Measurements from ENCODE around the gene HMX1. TPM values are rescaled to one million over a fixed set of nuclear protein-coding genes. Genes with fewer than 3 reads are reported as not detected.

The HMX1 gene
- total RNA-seq, 1 donor = not detected

GRCh38 chr4:8912089-8912455 is 40.4 kb upstream of the HMX1 start:
- H3K4me1 ChIP-seq (ENCODE audit: insufficient read depth, low read length) = no peaks in the 10 kb centered on the region
- peak; percentile 6 for DNase-seq (ENCODE audit: insufficient read length, low spot score, missing footprints)
- no peak for TF ChIP-seq CTCF (IDR thresholded peaks at IDR 0.05; ENCODE audit: extremely low read depth, low read depth, low read length)
- H3K9me3 ChIP-seq (ENCODE audit: low read depth, low read length) = no peaks in the 10 kb centered on the region
- H2AFZ ChIP-seq (ENCODE audit: low read length) = no peak overlapping the region
- no peaks in the 10 kb centered on the region for H3K79me2 ChIP-seq (ENCODE audit: insufficient read depth, low read length)
- H3K4me3 ChIP-seq (ENCODE audit: insufficient read depth, low read length) = no peak overlapping the region
- no peaks in the 10 kb centered on the region for H4K20me1 ChIP-seq (ENCODE audit: insufficient read depth, low read length)
- no peaks in the 10 kb centered on the region for H3K36me3 ChIP-seq (ENCODE audit: insufficient read depth, low read length)
- H3K27me3 ChIP-seq (ENCODE audit: insufficient read depth, low read length) = no peaks in the 10 kb centered on the region
- H3K4me2 ChIP-seq (ENCODE audit: insufficient read depth, low read length) = no peak overlapping the region
- H3K27ac ChIP-seq (ENCODE audit: low read depth, low read length) = no peak overlapping the region

- Histone ChIP-seq H3K36me3 (ENCODE audit: insufficient read depth, low read length) (no peaks in the 10 kb centered on the region), H3K27me3 (ENCODE audit: insufficient read depth, low read length) (no peaks in the 10 kb centered on the region), H3K4me1 (ENCODE audit: insufficient read depth, low read length) (no peaks in the 10 kb centered on the region), H3K9me3 (ENCODE audit: low read depth, low read length) (no peaks in the 10 kb centered on the region), H3K27ac (ENCODE audit: low read depth, low read length) (no peak overlapping the region), H3K4me3 (ENCODE audit: insufficient read depth, low read length) (no peak overlapping the region), H3K4me2 (ENCODE audit: insufficient read depth, low read length) (no peak overlapping the region), H4K20me1 (ENCODE audit: insufficient read depth, low read length) (no peaks in the 10 kb centered on the region), H2AFZ (ENCODE audit: low read length) (no peak overlapping the region), H3K79me2 (ENCODE audit: insufficient read depth, low read length) (no peaks in the 10 kb centered on the region)
- peak; percentile 90 for DNase-seq (ENCODE audit: insufficient read length, low spot score, missing footprints)
- TF ChIP-seq CTCF (IDR thresholded peaks at IDR 0.05; ENCODE audit: extremely low read depth, low read depth, low read length) = no peak
These were observed 39.9 kb upstream of the HMX1 start for GRCh38 chr4:8911316-8912088.

- Histone ChIP-seq H3K36me3 (ENCODE audit: insufficient read depth, low read length) (no peaks in the 10 kb centered on the region), H3K4me1 (ENCODE audit: insufficient read depth, low read length) (no peaks in the 10 kb centered on the region), H2AFZ (ENCODE audit: low read length) (no peak overlapping the region), H3K79me2 (ENCODE audit: insufficient read depth, low read length) (no peaks in the 10 kb centered on the region), H3K27ac (ENCODE audit: low read depth, low read length) (no peak overlapping the region), H3K4me3 (ENCODE audit: insufficient read depth, low read length) (no peak overlapping the region), H3K4me2 (ENCODE audit: insufficient read depth, low read length) (no peak overlapping the region), H3K27me3 (ENCODE audit: insufficient read depth, low read length) (no peaks in the 10 kb centered on the region), H3K9me3 (ENCODE audit: low read depth, low read length) (no peaks in the 10 kb centered on the region), H4K20me1 (ENCODE audit: insufficient read depth, low read length) (no peaks in the 10 kb centered on the region)
- TF ChIP-seq CTCF (IDR thresholded peaks at IDR 0.05; ENCODE audit: extremely low read depth, low read depth, low read length) = no peak
- DNase-seq (ENCODE audit: insufficient read length, low spot score, missing footprints) = peak; percentile 81
These were observed 39.2 kb upstream of the HMX1 start for GRCh38 chr4:8910822-8911315.

DNA sequence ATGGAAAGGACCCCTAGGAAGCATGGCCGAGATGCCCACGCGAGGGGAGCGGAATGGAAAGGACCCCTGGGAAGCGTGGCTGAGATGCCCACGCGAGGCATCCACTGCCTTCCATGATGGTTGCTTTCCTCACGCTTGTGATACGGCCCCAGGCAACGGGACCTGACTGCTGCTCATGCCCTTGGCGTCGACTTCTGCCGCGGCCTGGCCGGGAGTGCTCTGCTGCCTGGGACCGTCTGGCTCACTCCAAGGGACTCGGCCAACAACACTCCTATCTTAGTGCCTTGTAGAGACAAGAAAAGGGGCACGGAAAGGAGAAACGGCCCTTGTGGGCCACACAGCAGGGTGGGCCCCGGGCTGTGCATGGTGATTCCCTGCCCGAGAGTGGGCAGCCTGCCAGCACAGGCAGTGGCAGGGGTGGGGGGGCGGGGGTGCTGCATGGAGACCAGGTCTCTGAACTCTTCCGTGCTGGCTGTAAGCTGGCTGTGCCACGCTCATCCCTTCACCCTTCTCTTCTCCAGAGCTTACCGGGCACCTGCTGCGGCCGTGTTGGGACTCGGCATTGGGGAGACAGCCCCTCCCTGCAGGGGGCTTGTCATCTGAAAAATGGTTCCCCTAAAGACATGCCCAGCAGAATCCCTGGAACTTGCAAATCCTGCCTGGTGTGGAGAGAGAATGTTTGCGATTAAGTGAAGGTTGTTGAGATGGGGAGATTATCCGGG is 38.6 kb upstream of the HMX1 start:
- no peak overlapping the region for H2AFZ ChIP-seq (ENCODE audit: low read length)
- no peak for TF ChIP-seq CTCF (IDR thresholded peaks at IDR 0.05; ENCODE audit: extremely low read depth, low read depth, low read length)
- H3K9me3 ChIP-seq (ENCODE audit: low read depth, low read length) = no peaks in the 10 kb centered on the region
- H3K4me1 ChIP-seq (ENCODE audit: insufficient read depth, low read length) = no peaks in the 10 kb centered on the region
- H3K79me2 ChIP-seq (ENCODE audit: insufficient read depth, low read length) = no peaks in the 10 kb centered on the region
- no peak overlapping the region for H3K27ac ChIP-seq (ENCODE audit: low read depth, low read length)
- H3K36me3 ChIP-seq (ENCODE audit: insufficient read depth, low read length) = no peaks in the 10 kb centered on the region
- no peaks in the 10 kb centered on the region for H4K20me1 ChIP-seq (ENCODE audit: insufficient read depth, low read length)
- no peak overlapping the region for H3K4me3 ChIP-seq (ENCODE audit: insufficient read depth, low read length)
- DNase-seq (ENCODE audit: insufficient read length, low spot score, missing footprints) = peak; percentile 84
- no peaks in the 10 kb centered on the region for H3K27me3 ChIP-seq (ENCODE audit: insufficient read depth, low read length)
- no peak overlapping the region for H3K4me2 ChIP-seq (ENCODE audit: insufficient read depth, low read length)
